MM.1S (cell line): ENCODE measurements around the gene CFAP69.

Experiments used
- EZH2 ChIP-seq: fragments of 300-600 bp; sonication (generic); optimal IDR thresholded peaks from 2 replicates; pipeline ENCODE3; 2017; ENCODE audit warnings: low read depth, mild to moderate bottlenecking, antibody characterized with exemption, low read length, mixed read lengths
- EZH2phosphoT487 ChIP-seq: fragments of 300-600 bp; sonication (generic); IDR thresholded peaks from 2 replicates; pipeline ENCODE4 v1.6.1; 2018; ENCODE audit warnings: antibody characterized with exemption, low read length
- TF ChIP-seq, protein P1 (sequence below): fragments of 300-600 bp; sonication (generic); IDR thresholded peaks from 2 replicates; pipeline ENCODE4 v1.5.1; 2016; ENCODE audit warnings: antibody characterized with exemption, low read length, mixed read lengths

DNA sequence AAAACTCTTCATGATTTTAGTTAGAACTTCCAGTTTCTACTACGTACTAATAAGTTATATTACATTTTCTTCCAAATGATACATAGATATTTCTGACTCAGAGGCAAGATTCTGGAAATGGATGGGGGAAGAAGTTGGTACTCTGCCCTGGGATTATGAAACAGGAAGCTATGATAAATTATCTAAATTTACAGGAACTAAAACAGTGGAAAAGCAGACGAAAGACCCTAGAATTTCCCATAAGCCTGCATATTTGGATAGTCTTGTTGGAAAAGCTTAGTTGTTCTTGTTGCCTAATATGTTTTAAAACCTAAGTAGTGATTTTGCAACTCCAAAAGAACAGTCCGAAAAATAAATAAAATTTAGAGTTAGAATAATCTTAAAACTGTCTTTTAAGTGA, 21.8 kb downstream of the CFAP69 start:
- TF ChIP-seq EZH2 = no peak
- TF ChIP-seq, protein P1, sequence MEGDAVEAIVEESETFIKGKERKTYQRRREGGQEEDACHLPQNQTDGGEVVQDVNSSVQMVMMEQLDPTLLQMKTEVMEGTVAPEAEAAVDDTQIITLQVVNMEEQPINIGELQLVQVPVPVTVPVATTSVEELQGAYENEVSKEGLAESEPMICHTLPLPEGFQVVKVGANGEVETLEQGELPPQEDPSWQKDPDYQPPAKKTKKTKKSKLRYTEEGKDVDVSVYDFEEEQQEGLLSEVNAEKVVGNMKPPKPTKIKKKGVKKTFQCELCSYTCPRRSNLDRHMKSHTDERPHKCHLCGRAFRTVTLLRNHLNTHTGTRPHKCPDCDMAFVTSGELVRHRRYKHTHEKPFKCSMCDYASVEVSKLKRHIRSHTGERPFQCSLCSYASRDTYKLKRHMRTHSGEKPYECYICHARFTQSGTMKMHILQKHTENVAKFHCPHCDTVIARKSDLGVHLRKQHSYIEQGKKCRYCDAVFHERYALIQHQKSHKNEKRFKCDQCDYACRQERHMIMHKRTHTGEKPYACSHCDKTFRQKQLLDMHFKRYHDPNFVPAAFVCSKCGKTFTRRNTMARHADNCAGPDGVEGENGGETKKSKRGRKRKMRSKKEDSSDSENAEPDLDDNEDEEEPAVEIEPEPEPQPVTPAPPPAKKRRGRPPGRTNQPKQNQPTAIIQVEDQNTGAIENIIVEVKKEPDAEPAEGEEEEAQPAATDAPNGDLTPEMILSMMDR = no peak
- no peak for TF ChIP-seq EZH2phosphoT487
